Measurements from ENCODE around the gene SFSWAP. TPM values are rescaled to one million over a fixed set of nuclear protein-coding genes. Genes with fewer than 3 reads are reported as not detected.

Gene SFSWAP
- total and polyA plus RNA-seq, 7 donors = 10.8 to 42.9 (median 27.8) TPM

GRCh38 chr12:131789638-131790037 is 78.7 kb downstream of the SFSWAP start:
- H3K9me3 ChIP-seq = no peaks in the 10 kb centered on the region
- 93 to 96% methylated on average over 12 of the region's 12 CpGs for WGBS, 2 donors
- no peak overlapping the region for H3K4me3 ChIP-seq
- TF ChIP-seq POLR2AphosphoS5 (IDR thresholded peaks at IDR 0.05) (no peak), EP300 (IDR thresholded peaks at IDR 0.05) (no peak), POLR2A (IDR thresholded peaks at IDR 0.05) (no peak), CTCF (IDR thresholded peaks at IDR 0.05) (no peak)
- no peaks in the 10 kb centered on the region for H3K27me3 ChIP-seq
- DNase-seq = no peak
- intact Hi-C loops (cut with DNase I) = no loop called here
- H3K36me3 ChIP-seq = peaks cover 12 to 95% (median 39%) of the 10 kb centered on the region in 4 donors
- no peak overlapping the region for H3K27ac ChIP-seq
- no peaks in the 10 kb centered on the region for H3K4me1 ChIP-seq

- intact Hi-C loops (cut with DNase I) = no loop called here
- no peak for DNase-seq
- Histone ChIP-seq H3K27ac (no peak overlapping the region), H3K27me3 (no peaks in the 10 kb centered on the region), H3K4me1 (no peaks in the 10 kb centered on the region), H3K36me3 (peaks cover 13 to 83% (median 38%) of the 10 kb centered on the region in 4 donors), H3K4me3 (no peak overlapping the region), H3K9me3 (no peaks in the 10 kb centered on the region)
- TF ChIP-seq EP300 (IDR thresholded peaks at IDR 0.05) = no peak
- TF ChIP-seq CTCF (IDR thresholded peaks at IDR 0.05) = no peak
- TF ChIP-seq POLR2AphosphoS5 (IDR thresholded peaks at IDR 0.05) = no peak
- TF ChIP-seq POLR2A (IDR thresholded peaks at IDR 0.05) = no peak
- 85 to 92% methylated on average over 19 of the region's 19 CpGs for WGBS, 2 donors
These were observed 82.5 kb downstream of the SFSWAP start for GRCh38 chr12:131793243-131794022.

GRCh38 chr12:131794061-131794460 is 83.2 kb downstream of the SFSWAP start:
- H3K27me3 ChIP-seq = no peaks in the 10 kb centered on the region
- TF ChIP-seq POLR2AphosphoS5 (IDR thresholded peaks at IDR 0.05) = no peak
- no peak for TF ChIP-seq EP300 (IDR thresholded peaks at IDR 0.05)
- no peak for TF ChIP-seq POLR2A (IDR thresholded peaks at IDR 0.05)
- no peak for TF ChIP-seq CTCF (IDR thresholded peaks at IDR 0.05)
- 97% methylated on average over 7 of the region's 7 CpGs for WGBS, 2 donors
- H3K9me3 ChIP-seq = no peaks in the 10 kb centered on the region
- intact Hi-C loops (cut with DNase I) = no loop called here
- no peak for DNase-seq
- H3K4me1 ChIP-seq = no peaks in the 10 kb centered on the region
- H3K4me3 ChIP-seq = no peak overlapping the region
- H3K36me3 ChIP-seq = peaks cover 16 to 83% (median 40%) of the 10 kb centered on the region in 4 donors
- no peak overlapping the region for H3K27ac ChIP-seq

GRCh38 chr12:131794573-131794972 is 83.7 kb downstream of the SFSWAP start:
- WGBS, 2 donors = 90 to 92% methylated on average over 10 of the region's 10 CpGs
- H3K36me3 ChIP-seq = peaks cover 18 to 83% (median 42%) of the 10 kb centered on the region in 4 donors
- TF ChIP-seq CTCF (IDR thresholded peaks at IDR 0.05) (no peak), EP300 (IDR thresholded peaks at IDR 0.05) (no peak), POLR2A (IDR thresholded peaks at IDR 0.05) (no peak), POLR2AphosphoS5 (IDR thresholded peaks at IDR 0.05) (no peak)
- no peaks in the 10 kb centered on the region for H3K27me3 ChIP-seq
- no peak for DNase-seq
- no peak overlapping the region for H3K27ac ChIP-seq
- no peak overlapping the region for H3K4me3 ChIP-seq
- intact Hi-C loops (cut with DNase I) = no loop called here
- H3K4me1 ChIP-seq = no peaks in the 10 kb centered on the region
- H3K9me3 ChIP-seq = no peaks in the 10 kb centered on the region

All from sigmoid colon (tissue), 7 donors.